AG04450 (cell line): Measurements from ENCODE around the gene TRERF1. TPM values are rescaled to one million over a fixed set of nuclear protein-coding genes. Genes with fewer than 3 reads are reported as not detected.
A peak's percentile ranks its signal among the peaks of the same experiment; 100 is the strongest.

Experiments
- CTCF ChIA-PET: fragments of 300-600, 350-600 bp; formaldehyde crosslinking; extraction: SDS; loops from one replicate; lab custom pipeline; 2022; ENCODE audit warnings: antibody characterized with exemption, inconsistent platforms; lab: Charles Lee
- POLR2A ChIA-PET: fragments of 350-600 bp; formaldehyde crosslinking; extraction: SDS; loops from one replicate; lab custom pipeline; 2021; ENCODE audit warnings: antibody characterized with exemption, inconsistent platforms; lab: Yijun Ruan, JAX
- DNase-seq: peaks from one replicate; pipeline ENCODE4 v3.0.0-alpha.2; 2011; ENCODE audit warnings: low read depth, low spot score
- H3K27ac ChIP-seq: one replicate; pipeline ENCODE4 v1.5.1; 2012; ENCODE audit warnings: low read depth, low read length, control low read depth
- H3K27me3 ChIP-seq: one replicate; pipeline ENCODE4 v1.6.0; 2012; ENCODE audit warnings: low read length; ENCODE audit not compliant: control insufficient read depth, insufficient read depth
- H3K4me3 ChIP-seq: 2 replicates; pipeline ENCODE4 v1.5.1; 2011; ENCODE audit warnings: mild to moderate bottlenecking, low read depth, low read length, control low read depth
- H3K9me3 ChIP-seq: 2 replicates; pipeline ENCODE4 v1.5.1; 2012; ENCODE audit warnings: low read length; ENCODE audit not compliant: control insufficient read depth, insufficient read depth
- CTCF ChIP-seq: IDR thresholded peaks from 2 replicates; pipeline ENCODE4 v1.5.1; 2011; ENCODE audit warnings: low read depth, low read length, control low read depth, inconsistent platforms
- polyA plus RNA-seq: library from polyadenylated mRNA; depleted of rRNA; stranded (reverse); fragments of >200 nt; gene quantifications from 2 replicates; pipeline ENCODE4 v1.2.3, GENCODE V29; 2011

Gene TRERF1
- polyA plus RNA-seq, 1 experiment: 7.3 TPM

GRCh38 chr6:42274898-42275297 is 176.8 kb downstream of the TRERF1 start:
- POLR2A ChIA-PET: no interaction called here

GRCh38 chr6:42271834-42272805 is 179.6 kb downstream of the TRERF1 start:
- no peak for DNase-seq
- Histone ChIP-seq H3K27me3 (no peaks in the 10 kb centered on the region), H3K9me3 (no peaks in the 10 kb centered on the region; the same call in 1 of the 2 replicates), H3K27ac (peak overlapping the region; percentile 66), H3K4me3 (no peak overlapping the region)
- ChIA-PET POLR2A (no interaction called here), CTCF (interaction anchor here (3.0 kb wide), 1 partner anchor 276 kb away, joined by 20 read pairs; no protein-coding TSS in a partner anchor)
- TF ChIP-seq CTCF: no peak

More at GRCh38 chr6:42274898-42275297, 176.8 kb downstream of the TRERF1 start:
- Histone ChIP-seq H3K27ac (no peak overlapping the region), H3K4me3 (no peak overlapping the region), H3K27me3 (no peaks in the 10 kb centered on the region), H3K9me3 (no peaks in the 10 kb centered on the region)
- CTCF ChIA-PET: no interaction called here
- TF ChIP-seq CTCF: no peak
- DNase-seq: no peak

- DNase-seq: no peak
- ChIA-PET CTCF (interaction anchor here (1.3 kb wide), 1 partner anchor 278 kb away, joined by 5 read pairs; no protein-coding TSS in a partner anchor), POLR2A (no interaction called here)
- H3K4me3 ChIP-seq: no peak overlapping the region
- H3K27ac ChIP-seq: no peak overlapping the region
- no peak for TF ChIP-seq CTCF
- H3K9me3 ChIP-seq: no peaks in the 10 kb centered on the region; the same call in 1 of the 2 replicates
- H3K27me3 ChIP-seq: no peaks in the 10 kb centered on the region
Observed at GRCh38 chr6:42269974-42270510, 181.7 kb downstream of the TRERF1 start.

GRCh38 chr6:42269553-42269952 is 182.2 kb downstream of the TRERF1 start:
- H3K4me3 ChIP-seq: no peak overlapping the region
- CTCF ChIA-PET: interaction anchor here (1.3 kb wide), 1 partner anchor 278 kb away, joined by 5 read pairs; no protein-coding TSS in a partner anchor
- no peak overlapping the region for H3K27ac ChIP-seq
- DNase-seq: no peak
- H3K27me3 ChIP-seq: no peaks in the 10 kb centered on the region
- no peaks in the 10 kb centered on the region; the same call in 1 of the 2 replicates for H3K9me3 ChIP-seq
- POLR2A ChIA-PET: no interaction called here
- TF ChIP-seq CTCF: no peak
